ENCODE results near the gene EPAS1. TPM values are rescaled to one million over a fixed set of nuclear protein-coding genes. Genes with fewer than 3 reads are reported as not detected.

EPAS1 gene
- total and polyA plus RNA-seq, 2 of the 8 experiments (the other 6 are each of a cell fraction or from before 2014, with no cell fraction given): 2.0 to 4.9 TPM

GRCh38 chr2:46388881-46389280, 91.7 kb downstream of the EPAS1 start (continued):
- TF ChIP-seq CHD7 (IDR thresholded peaks at IDR 0.05; ENCODE audit: insufficient replicate concordance, low read length): no peak
- TF ChIP-seq POU5F1 (IDR thresholded peaks at IDR 0.05; ENCODE audit: low read depth, low read length): no peak
- no peak for TF ChIP-seq MAFK (IDR thresholded peaks at IDR 0.05; ENCODE audit: low read depth, low read length)
- TF ChIP-seq CHD1 (IDR thresholded peaks at IDR 0.05; ENCODE audit: low read depth, low read length): no peak
- TF ChIP-seq CHD2 (IDR thresholded peaks at IDR 0.05; ENCODE audit: low read length): no peak
- no peak for TF ChIP-seq FOSL1 (IDR thresholded peaks at IDR 0.05; ENCODE audit: insufficient read depth, low read depth, low read length)
- no peak for TF ChIP-seq CTCF (IDR thresholded peaks at IDR 0.05; ENCODE audit: control extremely low read depth in 1 of 3, insufficient read depth in 1 of 3, low read depth in 1 of 3, low read length in 3 of 3)
